Stimulated activated CD8-positive, alpha-beta memory T cell treated with anti-CD3 and anti-CD28 coated beads, Interleukin-4, amount 100 ng/mL, for 4 hours (primary cell): ENCODE data around the gene CRYGS.
"Not testable (repeated sequence)": the region's sequence is repeated elsewhere in the genome, so short reads cannot be mapped to it uniquely, and the experiment has no call there.

Experiments used
- DNase-seq, 2 donors: peaks; one replicate each; pipeline ENCODE4 v3.0.0-alpha.2; 2020; ENCODE audit warnings: low read depth in 2 of 2, low spot score in 1 of 2

CRYGS gene

DNA sequence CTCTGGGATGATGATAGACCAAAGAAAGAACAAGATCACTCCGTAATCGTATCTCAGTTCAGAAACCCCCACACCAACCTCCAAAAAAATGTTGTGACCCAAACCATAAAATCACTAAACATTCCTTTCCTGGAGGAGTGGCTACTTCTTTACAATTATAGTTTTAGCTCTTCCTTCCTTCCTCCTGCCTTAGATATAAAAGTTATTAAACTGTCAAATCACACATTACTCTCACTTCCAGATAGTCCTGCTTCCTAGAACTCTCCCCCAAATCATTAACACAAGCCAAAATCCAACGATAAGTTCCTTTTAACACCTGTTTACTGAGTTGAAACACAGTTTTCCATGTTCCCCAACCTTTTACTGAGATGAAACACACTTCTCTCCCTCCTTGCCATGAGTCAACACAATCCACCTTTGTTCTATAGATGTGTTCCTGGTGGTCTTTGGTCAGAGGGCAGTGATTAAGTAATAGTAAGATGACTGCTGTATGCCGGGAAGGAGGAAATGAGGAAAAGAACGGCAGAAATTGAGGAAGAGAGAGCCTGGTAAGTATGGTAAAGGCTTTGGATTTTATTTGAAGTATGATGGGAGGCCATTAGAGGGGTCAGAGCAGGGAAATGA lies 8.3 kb upstream of the CRYGS start:
- no peak for DNase-seq

DNA sequence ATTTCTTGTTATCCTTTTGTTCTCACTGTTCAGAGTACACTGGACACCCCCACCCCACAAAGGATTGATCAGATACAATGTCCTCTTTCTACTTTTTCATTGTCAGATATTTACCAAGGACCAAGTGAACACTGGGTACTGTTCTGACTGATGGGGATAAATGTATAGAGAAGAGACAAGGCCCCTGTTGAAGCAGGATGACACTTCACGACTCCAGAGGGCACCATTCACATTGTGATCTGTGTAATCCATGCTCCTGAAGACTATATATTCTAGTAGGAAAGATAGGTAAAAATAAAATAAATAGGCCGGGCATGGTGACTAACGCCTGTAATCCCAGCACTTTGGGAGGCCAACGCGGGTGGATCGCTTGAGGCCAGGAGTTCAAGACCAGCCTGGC lies 7.2 kb upstream of the CRYGS start:
- no peak for DNase-seq

DNA sequence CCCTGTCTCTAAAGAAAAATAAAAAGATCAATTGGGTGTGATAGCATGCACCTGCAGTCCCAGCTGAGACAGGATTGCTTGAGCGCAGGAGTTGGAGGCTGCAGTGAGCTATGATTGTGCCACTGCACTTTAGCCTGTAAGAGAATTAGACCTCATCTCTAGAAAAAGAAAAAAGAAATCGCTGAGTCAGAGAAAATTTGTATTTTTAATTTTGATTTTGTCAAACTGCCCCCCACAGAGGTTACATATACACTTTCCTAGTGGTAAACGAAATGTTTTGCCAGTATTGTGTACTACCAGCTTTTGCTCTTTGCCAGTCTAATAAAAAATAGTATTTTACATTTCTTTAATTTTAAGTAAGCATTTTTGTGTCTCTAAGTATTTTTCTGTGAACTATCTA lies 5.3 kb upstream of the CRYGS start:
- DNase-seq, result no peak

DNA sequence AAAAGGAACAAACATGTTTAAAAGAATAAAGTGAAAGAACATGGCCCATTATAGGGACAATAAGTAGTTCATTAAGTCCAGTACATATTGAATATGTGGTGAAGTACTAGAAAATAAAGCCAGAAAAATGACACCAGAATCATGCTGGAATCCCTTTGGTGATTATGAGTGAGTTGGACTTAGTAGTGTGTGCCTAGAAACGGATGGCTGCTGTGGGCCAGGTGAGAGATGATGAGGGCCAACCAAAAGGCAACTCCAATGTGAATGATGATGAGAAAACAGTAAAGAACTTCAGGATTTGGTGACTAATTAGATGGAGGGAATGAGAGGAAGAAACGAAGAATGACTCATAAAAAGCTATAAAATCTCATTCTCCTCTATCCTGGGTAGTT lies 3.3 kb downstream of the CRYGS start:
- no peak for DNase-seq

DNA sequence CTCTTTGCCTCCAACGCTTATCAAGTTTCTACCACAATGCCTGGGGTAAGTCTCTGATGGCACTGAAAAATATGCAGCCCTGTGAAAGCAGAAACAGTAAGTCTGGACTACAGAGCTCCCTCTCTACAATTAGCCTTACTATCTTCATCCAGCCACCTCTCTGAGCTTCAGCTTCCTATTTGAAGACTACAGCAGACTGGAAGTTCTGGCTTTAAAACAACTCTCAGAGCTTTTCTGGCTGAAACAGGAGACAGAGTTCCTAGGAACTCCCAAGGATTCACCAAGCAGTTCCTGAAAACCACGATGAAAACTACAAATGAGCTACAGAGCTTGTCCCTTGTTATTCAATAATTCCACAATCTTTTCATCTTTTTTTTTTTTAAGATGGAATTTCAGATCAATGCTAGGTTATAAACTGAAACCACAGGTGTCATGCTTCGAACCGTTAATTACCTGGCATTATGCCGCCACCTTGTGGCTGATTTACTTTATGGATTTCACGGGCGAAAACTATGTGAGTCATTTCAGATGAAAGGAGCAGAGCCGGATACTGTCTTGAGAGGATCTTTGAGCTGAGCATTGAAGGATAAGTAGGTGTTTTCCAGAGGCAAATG lies 3.9 kb downstream of the CRYGS start:
- peak; percentile 67 to 73 for DNase-seq

DNA sequence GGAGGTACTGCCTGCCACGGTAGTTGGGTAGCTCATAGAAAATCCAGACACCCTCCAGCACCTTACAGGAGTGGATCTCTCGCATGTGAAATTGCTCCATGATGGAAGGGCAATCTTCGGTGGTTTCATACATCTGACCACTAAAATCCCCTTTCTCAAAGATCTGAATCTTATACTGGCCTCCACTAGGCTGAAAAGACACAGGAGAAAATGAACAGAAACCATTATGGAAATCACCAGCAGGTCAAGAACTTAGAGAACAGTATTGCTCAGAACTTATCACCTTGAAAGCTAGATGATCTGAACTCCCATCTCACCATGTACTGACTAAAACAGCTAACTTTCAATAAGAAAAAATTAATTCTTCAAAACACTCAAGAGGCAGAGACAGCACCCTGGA lies 5.4 kb downstream of the CRYGS start:
- no peak for DNase-seq

DNA sequence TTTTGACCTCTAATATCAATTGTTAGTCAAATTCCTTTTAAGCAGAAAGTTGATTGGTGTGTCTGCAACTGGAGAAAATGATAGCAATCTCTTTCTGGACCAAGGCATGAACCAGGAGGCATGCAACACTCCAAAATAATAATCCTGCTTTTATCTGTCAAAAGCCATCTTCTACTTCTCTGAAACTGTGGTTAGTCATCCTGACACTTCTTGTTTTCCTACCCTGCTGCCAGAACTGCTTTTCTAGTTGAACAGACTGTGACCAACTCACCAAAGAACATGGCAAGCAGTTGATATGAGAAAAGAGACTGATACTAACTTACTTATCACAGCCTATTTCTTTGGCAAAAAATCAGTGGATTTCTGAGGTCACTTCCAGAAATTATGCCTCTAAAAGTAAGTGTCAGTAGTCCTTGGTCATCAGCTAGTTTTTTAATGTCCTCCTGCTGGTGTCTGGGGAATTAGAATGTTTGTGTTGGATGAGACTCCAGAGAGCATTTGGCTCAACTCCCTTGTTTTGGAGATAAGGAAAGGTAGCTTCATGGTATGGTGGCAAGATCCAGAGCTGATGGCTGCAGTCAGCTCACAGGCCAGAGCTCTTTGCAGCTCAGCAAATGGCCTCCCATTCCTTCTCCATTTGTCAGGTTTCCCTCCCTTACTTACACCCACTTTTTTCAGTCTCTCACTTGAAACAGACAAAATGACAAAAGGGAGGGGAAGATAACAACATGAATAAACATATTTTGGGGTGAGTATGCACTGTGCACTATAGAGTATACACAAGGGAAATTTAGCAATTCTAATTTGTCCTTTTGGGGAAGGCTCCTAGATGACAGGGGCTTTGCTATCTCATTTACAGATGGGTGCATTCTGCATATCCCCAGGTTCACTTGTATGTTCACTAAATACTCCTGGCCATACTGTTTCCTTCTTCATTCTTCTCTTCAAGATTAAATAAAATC lies 7.0 kb downstream of the CRYGS start:
- no peak for DNase-seq

DNA sequence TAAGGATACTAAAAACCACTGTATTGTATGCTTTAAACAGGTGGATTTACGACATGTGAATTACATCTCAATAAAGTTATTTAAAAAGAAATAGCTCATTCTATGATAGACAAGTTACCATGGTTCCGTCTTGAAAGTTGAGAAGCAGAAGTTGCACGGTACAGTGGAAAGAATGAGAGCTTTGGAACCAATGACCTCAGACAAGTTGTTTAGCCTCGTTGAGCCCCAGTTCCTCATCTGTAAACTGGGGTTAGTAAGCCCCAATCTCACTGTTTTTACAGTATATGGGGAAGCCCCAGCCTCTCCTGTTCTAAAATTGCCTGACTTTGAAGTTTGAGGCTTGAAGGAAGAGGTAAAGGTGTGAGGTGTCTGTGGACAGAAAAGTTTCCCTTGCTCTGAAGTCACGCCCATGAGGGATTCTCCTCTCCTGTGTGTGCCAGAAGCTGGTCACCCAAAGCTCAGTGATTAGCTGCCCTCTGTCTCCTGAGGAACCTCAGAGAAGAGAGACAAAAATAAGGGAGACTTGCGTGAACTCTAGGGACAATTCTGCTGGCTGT lies 10.0 kb downstream of the CRYGS start:
- peak in 1 of 2 donors; percentile 15 for DNase-seq

DNA sequence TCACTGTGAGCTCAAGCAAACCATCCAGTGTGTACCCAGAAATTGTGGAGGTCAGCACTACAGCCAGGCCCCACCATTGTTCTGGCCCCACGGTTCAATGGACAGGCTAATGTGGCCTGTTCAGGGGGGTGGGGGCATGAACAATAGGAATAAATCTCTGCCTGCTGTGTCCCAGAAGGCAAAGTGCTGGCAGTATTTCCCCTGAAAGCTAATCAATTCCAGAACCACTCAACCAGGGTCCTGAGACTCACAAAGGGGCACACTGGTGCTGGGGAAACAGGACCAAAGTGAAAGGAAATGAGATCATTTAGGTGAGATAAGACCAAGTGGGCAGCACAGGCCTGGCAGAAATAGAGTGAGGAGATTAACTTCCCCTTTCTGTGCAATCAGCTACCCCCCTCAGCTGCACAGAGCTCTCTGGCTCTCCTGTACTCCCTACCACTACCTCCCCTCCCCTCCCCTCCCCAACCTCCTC lies 11.5 kb downstream of the CRYGS start:
- no peak for DNase-seq

DNA sequence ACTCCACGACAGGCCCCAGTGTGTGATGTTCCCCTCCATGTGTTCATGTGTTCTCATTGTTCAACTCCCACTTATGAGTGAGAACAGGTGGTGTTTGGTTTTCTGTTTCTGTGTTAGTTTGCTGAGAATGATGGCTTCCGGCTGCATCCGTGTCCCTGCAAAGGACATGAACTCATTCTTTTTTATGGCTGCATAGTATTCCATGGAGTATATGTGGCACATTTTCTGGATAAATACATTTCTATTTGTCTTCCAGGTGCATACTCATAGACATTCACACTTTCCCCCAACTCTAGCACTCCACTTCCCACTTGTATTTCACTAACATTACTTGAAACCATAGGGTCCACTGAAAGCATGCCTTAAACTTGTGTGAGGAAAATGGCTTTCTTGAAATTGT lies 12.5 kb downstream of the CRYGS start:
- DNase-seq, result not testable (repeated sequence)

DNA sequence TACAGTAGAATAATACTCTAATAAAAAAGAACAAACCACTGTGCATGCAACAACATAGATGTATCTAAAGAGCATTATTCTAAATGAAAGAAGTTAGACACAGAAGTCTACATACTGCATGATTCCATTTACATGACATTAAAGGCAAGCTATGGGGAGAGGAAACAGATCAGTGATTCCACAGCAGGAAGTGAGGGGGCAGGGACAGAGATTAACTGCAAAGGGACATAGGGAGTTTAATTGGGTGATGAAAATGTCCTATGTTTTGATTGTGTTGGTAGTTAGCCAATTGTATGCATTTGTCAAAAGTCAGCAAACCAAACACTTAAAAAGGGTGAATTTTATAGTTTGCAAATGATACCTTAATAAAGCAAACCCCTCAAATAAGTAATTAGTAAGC lies 13.8 kb downstream of the CRYGS start:
- no peak for DNase-seq

DNA sequence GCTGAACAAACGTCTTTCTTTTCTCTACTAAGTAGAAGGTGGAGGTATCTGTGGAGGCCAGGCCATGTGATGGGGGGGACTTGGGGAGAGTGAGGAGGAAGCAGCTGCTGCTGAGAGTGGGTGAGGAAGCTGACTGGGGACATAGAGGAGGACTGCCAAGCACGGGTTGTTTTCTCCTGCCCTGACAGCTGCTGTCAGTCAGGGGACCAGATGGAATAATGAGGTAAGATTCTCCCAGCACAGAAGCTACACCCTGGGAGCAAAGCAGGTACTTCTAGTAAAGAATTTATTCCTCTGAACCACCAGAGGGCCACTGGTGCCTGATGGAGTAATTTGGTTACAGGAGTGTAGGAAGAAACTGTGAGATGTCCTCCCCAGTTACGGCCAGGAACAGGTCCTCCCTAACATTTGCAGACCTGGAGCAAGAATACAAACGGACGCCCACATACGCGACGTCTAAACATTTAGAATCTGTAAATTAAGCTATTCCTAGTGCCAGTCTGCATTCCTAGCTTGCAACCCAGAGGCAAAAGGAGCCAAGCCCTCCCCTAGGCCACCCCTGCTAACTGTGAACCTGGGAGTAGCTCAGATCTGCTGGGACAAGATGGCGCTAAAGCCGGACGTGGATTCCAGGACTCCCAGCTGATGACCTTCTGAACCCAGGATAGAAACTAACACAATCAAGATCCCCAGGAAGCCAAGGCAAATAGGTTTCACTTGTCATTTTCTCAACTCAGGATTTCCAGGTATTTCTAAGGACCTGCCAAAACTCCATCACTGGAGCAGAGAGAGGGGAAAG lies 14.8 kb downstream of the CRYGS start:
- DNase-seq, result no peak

DNA sequence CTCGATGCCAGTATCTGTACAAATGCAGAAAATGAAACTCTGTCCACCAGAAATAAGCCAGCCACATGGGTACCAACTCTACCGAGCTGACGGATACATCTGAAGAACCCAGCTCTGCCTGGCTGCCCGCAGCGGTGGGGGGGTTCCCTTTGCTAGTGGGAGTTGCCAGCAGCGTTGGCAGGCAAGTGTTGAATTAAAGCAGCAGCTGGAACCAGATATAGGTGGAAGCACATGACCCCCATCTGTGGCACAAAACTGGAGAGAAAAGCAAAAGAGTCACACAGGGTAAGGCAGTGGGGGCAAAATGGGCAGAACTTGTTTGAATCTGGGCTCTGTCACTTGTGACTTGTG lies 17.9 kb downstream of the CRYGS start:
- no peak for DNase-seq

DNA sequence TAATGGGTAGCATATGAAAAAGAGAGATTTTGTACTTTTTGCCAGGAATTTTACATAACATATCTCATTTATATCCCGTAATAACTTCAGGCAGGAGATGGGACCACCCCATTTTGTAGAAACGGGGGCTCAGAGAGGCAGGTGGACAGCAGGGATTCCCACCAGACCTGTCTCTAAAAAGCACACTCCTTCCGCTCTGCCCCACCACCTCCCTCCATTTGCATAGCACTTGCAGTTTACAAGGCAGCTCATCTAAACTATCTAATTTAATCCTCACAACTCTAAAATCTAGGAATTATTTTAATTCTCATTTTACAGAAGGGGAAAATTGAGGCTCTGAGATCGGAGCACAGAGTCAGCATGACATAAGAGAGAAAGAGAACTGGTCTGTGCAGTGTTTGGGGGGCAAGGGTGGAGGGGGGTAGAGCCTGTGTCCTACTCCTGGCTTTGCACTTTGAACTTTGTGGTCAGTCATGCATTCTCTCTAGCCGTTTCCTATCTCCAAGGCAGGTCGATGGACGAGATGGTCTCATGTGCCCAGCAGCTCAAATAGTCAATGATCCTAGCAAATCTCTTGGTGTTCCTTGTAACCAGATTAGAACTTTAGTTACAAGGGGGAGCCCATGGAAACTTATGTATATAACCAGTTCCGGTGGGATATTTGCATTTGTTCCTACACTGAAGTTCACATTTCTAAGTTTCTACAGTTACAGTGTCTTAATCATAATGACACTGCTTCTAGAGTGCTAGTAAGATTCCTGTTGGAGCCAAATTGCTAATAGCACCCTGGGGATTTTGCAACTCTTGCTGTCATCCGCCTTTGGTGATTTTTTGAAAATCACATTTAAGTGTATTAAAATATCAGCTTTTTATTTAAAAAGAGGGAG lies 18.6 kb downstream of the CRYGS start:
- DNase-seq, result no peak

DNA sequence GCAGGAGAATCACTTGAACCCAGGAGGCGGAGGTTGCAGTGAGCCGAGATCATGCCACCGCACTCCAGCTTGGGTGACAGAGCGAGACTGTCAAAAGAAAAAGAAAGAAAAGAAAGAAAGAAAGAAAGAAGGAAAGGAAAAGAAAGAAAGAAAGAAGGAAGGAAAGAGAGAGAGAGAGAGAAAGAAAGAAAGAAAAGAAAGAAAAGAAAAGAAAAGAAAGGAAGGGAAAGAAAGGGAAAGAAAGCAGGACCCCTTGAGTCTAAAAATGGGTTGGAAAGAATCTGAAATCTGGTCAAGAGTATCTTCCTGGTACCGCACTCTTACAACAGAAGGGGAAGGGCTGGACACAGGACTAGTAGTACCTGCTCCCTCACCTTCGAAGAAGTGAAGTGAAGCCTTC lies 19.6 kb downstream of the CRYGS start:
- no peak for DNase-seq

DNA sequence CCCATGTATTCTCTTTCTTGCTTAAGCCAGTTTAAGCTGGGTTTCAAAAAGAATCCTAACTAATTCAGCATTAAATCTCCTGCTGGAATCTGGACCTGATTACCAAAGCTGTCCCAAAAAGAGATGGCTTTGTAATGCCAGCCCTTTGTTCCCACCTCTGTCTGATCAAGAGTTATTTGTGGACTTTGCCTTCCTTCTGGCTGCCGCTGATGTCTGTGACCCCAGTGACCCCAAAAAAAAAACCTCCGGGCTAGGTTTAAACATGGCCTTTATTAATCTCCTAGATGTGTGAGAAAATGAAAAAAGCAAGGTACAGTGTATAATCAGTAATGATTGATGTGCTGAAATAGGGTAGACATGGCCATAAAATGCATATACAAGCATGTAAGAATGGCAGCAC lies 20.7 kb downstream of the CRYGS start:
- DNase-seq, result no peak

DNA sequence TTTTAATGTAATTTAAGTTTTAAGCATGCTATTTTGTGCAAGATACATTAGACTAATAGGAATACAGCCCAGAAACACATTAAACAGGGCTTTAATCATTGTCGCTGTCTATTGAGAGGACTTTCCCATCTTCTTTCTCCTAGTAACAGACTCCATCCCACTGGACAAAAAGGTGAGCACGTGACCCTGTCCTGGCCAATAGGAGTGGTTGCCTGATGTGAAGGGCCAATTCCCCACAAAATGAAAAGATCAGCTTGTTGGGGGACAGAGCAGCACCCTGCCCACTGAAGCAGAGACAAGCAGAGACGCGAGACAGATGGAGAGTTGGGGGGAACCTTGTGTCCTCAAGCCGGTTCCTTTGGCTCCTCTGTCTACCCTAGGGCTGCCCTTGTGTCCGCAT lies 21.2 kb downstream of the CRYGS start:
- no peak for DNase-seq

DNA sequence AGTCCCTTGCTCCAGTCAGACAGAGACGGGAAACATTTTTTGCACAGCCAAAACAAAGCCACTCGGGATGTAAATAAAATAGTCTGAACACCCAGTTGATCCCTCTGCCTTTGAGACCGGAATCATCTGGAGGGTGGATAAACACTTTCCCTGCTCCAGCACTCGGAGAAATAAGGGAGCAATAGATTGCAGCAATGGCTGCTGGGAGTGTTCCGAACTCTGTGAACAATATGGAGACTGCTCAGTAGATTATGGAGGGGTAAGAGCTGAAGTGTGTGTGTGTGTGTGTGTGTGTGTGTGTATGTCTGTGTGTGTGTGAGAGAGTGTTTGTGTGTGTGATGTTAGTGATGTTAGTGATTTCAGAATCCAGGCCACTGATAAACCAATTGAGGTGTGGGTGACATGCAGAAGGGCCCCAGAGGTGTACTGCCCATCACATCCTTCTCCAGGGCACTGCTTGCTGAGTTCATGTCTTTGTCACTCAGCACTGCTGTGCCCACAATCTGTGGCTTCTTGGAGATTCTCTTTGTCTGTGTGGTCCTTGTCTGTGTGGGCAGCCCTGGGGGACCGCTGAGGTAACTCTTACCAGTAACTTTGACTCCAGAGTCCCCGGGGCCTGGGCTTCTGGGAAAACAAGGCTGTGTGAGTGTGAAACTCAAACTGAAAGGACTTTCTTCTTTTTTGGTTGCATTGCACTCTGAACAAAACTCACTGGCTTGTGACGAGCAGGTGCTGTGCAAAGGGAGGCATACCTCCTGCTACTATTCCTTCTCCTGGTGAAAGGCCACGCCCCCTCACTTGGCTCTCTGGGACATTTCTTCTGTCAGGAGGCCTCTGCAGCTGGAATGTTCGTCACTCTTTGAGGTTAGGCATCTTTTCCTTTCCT lies 23.0 kb downstream of the CRYGS start:
- no peak for DNase-seq

DNA sequence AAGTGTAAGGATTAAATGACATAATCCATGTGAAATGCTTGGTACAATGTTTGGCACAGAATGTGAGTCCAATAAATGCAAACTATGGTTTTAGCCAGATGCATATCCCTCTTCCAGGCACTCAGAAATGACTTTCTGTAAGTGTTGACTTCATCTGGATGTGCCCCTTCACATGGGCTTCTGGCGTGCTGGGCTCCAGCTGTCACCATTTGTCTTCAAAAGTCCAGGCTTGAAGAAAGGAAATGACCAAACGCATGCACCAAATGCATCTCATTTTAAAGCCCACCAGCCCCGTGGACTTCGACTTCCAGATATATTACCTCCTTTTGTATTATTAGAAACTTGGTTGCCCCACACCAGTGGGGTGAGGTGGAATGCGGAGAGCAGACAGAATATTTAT lies 23.7 kb downstream of the CRYGS start:
- no peak for DNase-seq
